Measurements from ENCODE around the gene TMC3. TPM values are rescaled to one million over a fixed set of nuclear protein-coding genes. Genes with fewer than 3 reads are reported as not detected.

Gene TMC3
- total and polyA plus RNA-seq, 4 donors: 0.02 to 0.13 TPM; not detected in 2

- peak in 1 of 2 donors; percentile 17 for TF ChIP-seq JUND (IDR thresholded peaks at IDR 0.05)
- no peak for TF ChIP-seq REST (IDR thresholded peaks at IDR 0.05)
- TF ChIP-seq NR2F2 (IDR thresholded peaks at IDR 0.05): no peak
- Histone ChIP-seq H3K4me1 (ENCODE audit: control insufficient read depth in 4 of 4, insufficient read depth in 4 of 4, low read length in 3 of 4) (peaks cover 0 to 27% (median 18%) of the 10 kb centered on the region in 4 donors), H3K36me3 (ENCODE audit: control insufficient read depth in 4 of 4, insufficient read depth in 3 of 4, low read depth in 1 of 4, low read length in 3 of 4) (peaks cover 0 to 3% (median 0%) of the 10 kb centered on the region in 4 donors), H3K27ac (ENCODE audit: low read depth in 1 of 2, low read length in 2 of 2) (no peak overlapping the region), H3K4me3 (ENCODE audit: low read depth in 1 of 3, low read length in 3 of 3) (no peak overlapping the region), H3K27me3 (ENCODE audit: control insufficient read depth in 4 of 4, insufficient read depth in 4 of 4, low read length in 3 of 4) (no peaks in the 10 kb centered on the region), H3K9ac (ENCODE audit: low read depth in 1 of 2, low read length in 2 of 2) (no peak overlapping the region), H3K9me3 (ENCODE audit: control insufficient read depth in 4 of 4, low read length in 3 of 4) (no peaks in the 10 kb centered on the region)
- 51% methylated on average over 2 of the region's 2 CpGs for WGBS
- no peak for DNase-seq (ENCODE audit: low spot score)
Observed at GRCh38 chr15:81386947-81387346, 12.9 kb upstream of the TMC3 start.

GRCh38 chr15:81385721-81386076 lies 11.7 kb upstream of the TMC3 start:
- TF ChIP-seq ZBTB33 (IDR thresholded peaks at IDR 0.05): no peak
- TF ChIP-seq TAF1 (conservative IDR thresholded peaks at IDR 0.05): no peak
- no peak for TF ChIP-seq MAX (IDR thresholded peaks at IDR 0.05)
- no peak for TF ChIP-seq CTCF (IDR thresholded peaks at IDR 0.05; ENCODE audit: low read depth, low read length, missing input control)
- no peak for TF ChIP-seq GABPA (IDR thresholded peaks at IDR 0.05 in 1 of 2, conservative IDR thresholded peaks at IDR 0.05 in 1 of 2)
- TF ChIP-seq FOXA1 (IDR thresholded peaks at IDR 0.05): no peak
- TF ChIP-seq YY1 (IDR thresholded peaks at IDR 0.05): no peak
- TF ChIP-seq JUND (IDR thresholded peaks at IDR 0.05): no peak
- TF ChIP-seq HNF4A (conservative IDR thresholded peaks at IDR 0.05): no peak
- TF ChIP-seq NR2F2 (IDR thresholded peaks at IDR 0.05): no peak
- no peak for TF ChIP-seq SP1 (IDR thresholded peaks at IDR 0.05)
- 29% methylated on average over 4 of the region's 4 CpGs for WGBS
- no peaks in the 10 kb centered on the region for H3K27me3 ChIP-seq (ENCODE audit: control insufficient read depth in 4 of 4, insufficient read depth in 4 of 4, low read length in 3 of 4)
- H3K9me3 ChIP-seq (ENCODE audit: control insufficient read depth in 4 of 4, low read length in 3 of 4): no peaks in the 10 kb centered on the region
- H3K4me1 ChIP-seq (ENCODE audit: control insufficient read depth in 4 of 4, insufficient read depth in 4 of 4, low read length in 3 of 4): peaks cover 0 to 22% (median 17%) of the 10 kb centered on the region in 4 donors
- H3K4me3 ChIP-seq (ENCODE audit: low read depth in 1 of 3, low read length in 3 of 3): no peak overlapping the region
- H3K9ac ChIP-seq (ENCODE audit: low read depth in 1 of 2, low read length in 2 of 2): no peak overlapping the region
- no peak for DNase-seq (ENCODE audit: low spot score)
- H3K27ac ChIP-seq (ENCODE audit: low read depth in 1 of 2, low read length in 2 of 2): peak overlapping the region in 1 of 2 donors; percentile 15
- H3K36me3 ChIP-seq (ENCODE audit: control insufficient read depth in 4 of 4, insufficient read depth in 3 of 4, low read depth in 1 of 4, low read length in 3 of 4): peaks cover 0 to 3% (median 2%) of the 10 kb centered on the region in 4 donors
